ENCODE data around the gene RAD21L1.

Gene RAD21L1

GRCh38 chr20:1296922-1297321 is 71.1 kb downstream of the RAD21L1 start:
- DNase-seq, result no peak

- no peak for DNase-seq
These were observed 71.6 kb downstream of the RAD21L1 start for GRCh38 chr20:1297486-1297885.

GRCh38 chr20:1298166-1298565 is 72.3 kb downstream of the RAD21L1 start:
- DNase-seq, result no peak

GRCh38 chr20:1298888-1299511 is 73.2 kb downstream of the RAD21L1 start:
- no peak for DNase-seq

GRCh38 chr20:1299522-1299921 is 73.7 kb downstream of the RAD21L1 start:
- DNase-seq, result no peak

GRCh38 chr20:1300083-1300840 is 74.4 kb downstream of the RAD21L1 start:
- DNase-seq, result no peak

- DNase-seq, result no peak
These were observed 75.2 kb downstream of the RAD21L1 start for GRCh38 chr20:1301031-1301529.

- peak; percentile 8 for DNase-seq
These were observed 77.1 kb downstream of the RAD21L1 start for GRCh38 chr20:1302685-1303541.

GRCh38 chr20:1304710-1305515 is 79.1 kb downstream of the RAD21L1 start:
- DNase-seq, result no peak

Measured in inflammatory macrophage treated with lipopolysaccharide for 4 hours (primary cell).